Epithelial cell of prostate (primary cell): ENCODE results near the gene CAMK2N2.

Source experiments
- DNase-seq: peaks from one replicate; pipeline ENCODE4 v3.0.0-alpha.2; 2011; ENCODE audit warnings: low read depth, low spot score
- H3K27ac ChIP-seq: fragments of 450-650 bp; 2 replicates; pipeline ENCODE4 v1.5.1; 2017; ENCODE audit warnings: mild to moderate bottlenecking

The CAMK2N2 gene

GRCh38 chr3:184242297-184242685 is 19.1 kb downstream of the CAMK2N2 start:
- no peak overlapping the region for H3K27ac ChIP-seq
- no peak for DNase-seq

- DNase-seq: no peak
- H3K27ac ChIP-seq: no peak overlapping the region
Observed at GRCh38 chr3:184241447-184242296, 19.7 kb downstream of the CAMK2N2 start.

- no peak overlapping the region for H3K27ac ChIP-seq
- no peak for DNase-seq
Observed at GRCh38 chr3:184241141-184241446, 20.3 kb downstream of the CAMK2N2 start.

GRCh38 chr3:184240384-184241140 is 20.8 kb downstream of the CAMK2N2 start:
- no peak overlapping the region for H3K27ac ChIP-seq
- no peak for DNase-seq

- no peak for DNase-seq
Observed at GRCh38 chr3:184239708-184240107, 21.6 kb downstream of the CAMK2N2 start.

GRCh38 chr3:184239221-184239620 is 22.1 kb downstream of the CAMK2N2 start:
- no peak for DNase-seq
- H3K27ac ChIP-seq: no peak overlapping the region

More at GRCh38 chr3:184239708-184240107, 21.6 kb downstream of the CAMK2N2 start:
- H3K27ac ChIP-seq: no peak overlapping the region

- no peak for DNase-seq
- H3K27ac ChIP-seq: no peak overlapping the region
Observed at GRCh38 chr3:184238246-184238818, 23.0 kb downstream of the CAMK2N2 start.

GRCh38 chr3:184237807-184238206 is 23.5 kb downstream of the CAMK2N2 start:
- no peak for DNase-seq
- no peak overlapping the region for H3K27ac ChIP-seq

- DNase-seq: no peak
- no peak overlapping the region for H3K27ac ChIP-seq
Observed at GRCh38 chr3:184237211-184237610, 24.1 kb downstream of the CAMK2N2 start.

- no peak overlapping the region for H3K27ac ChIP-seq
Observed at GRCh38 chr3:184236636-184237035, 24.7 kb downstream of the CAMK2N2 start.

GRCh38 chr3:184236033-184236410 is 25.3 kb downstream of the CAMK2N2 start:
- H3K27ac ChIP-seq: no peak overlapping the region
- no peak for DNase-seq

More at GRCh38 chr3:184236636-184237035, 24.7 kb downstream of the CAMK2N2 start:
- no peak for DNase-seq

GRCh38 chr3:184235381-184236032 is 25.8 kb downstream of the CAMK2N2 start:
- DNase-seq: no peak
- H3K27ac ChIP-seq: no peak overlapping the region

- DNase-seq: no peak
- no peak overlapping the region for H3K27ac ChIP-seq
Observed at GRCh38 chr3:184234671-184235380, 26.5 kb downstream of the CAMK2N2 start.

- DNase-seq: peak; percentile 64
- H3K27ac ChIP-seq: no peak overlapping the region
Observed at GRCh38 chr3:184234224-184234623, 27.1 kb downstream of the CAMK2N2 start.

- no peak overlapping the region for H3K27ac ChIP-seq
- DNase-seq: no peak
Observed at GRCh38 chr3:184233127-184233843, 28.1 kb downstream of the CAMK2N2 start.

GRCh38 chr3:184231671-184232070 is 29.7 kb downstream of the CAMK2N2 start:
- no peak for DNase-seq
- H3K27ac ChIP-seq: no peak overlapping the region

GRCh38 chr3:184230603-184231528 is 30.5 kb downstream of the CAMK2N2 start:
- no peak overlapping the region for H3K27ac ChIP-seq
- DNase-seq: no peak

GRCh38 chr3:184230081-184230602 is 31.2 kb downstream of the CAMK2N2 start:
- no peak for DNase-seq
- no peak overlapping the region for H3K27ac ChIP-seq
